Measurements from ENCODE around the gene TPP1.

DNA sequence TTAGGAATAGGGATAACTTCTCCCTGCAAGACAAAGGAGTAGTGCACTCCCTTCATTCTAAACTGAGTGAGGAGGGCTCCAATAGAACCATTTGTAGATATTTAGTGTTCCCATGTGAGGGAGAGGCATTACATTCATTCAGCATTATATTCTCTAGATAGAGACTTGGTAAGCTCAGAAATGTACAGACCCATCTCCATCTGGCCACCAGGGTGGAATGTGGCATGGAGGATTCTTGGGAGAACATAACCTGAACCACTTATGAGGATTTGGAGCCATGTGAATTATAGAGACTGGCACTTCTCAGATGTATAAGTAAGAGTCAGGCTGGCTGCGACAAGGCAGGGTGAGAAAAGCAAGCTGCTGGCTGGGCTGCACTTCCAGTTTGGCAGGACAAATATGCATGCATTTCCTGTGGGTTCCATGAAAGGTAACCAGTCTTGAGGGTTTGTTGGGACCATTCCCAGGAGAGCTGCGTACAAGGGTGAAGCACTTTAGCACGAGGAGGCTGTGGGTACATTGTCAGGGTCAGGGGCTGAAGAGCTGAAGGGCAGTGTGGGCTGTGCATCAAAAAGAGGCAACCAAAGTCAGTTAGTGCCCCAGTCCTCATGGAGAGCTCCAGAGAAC, 25.0 kb downstream of the TPP1 start:
- TF ChIP-seq, protein P1, sequence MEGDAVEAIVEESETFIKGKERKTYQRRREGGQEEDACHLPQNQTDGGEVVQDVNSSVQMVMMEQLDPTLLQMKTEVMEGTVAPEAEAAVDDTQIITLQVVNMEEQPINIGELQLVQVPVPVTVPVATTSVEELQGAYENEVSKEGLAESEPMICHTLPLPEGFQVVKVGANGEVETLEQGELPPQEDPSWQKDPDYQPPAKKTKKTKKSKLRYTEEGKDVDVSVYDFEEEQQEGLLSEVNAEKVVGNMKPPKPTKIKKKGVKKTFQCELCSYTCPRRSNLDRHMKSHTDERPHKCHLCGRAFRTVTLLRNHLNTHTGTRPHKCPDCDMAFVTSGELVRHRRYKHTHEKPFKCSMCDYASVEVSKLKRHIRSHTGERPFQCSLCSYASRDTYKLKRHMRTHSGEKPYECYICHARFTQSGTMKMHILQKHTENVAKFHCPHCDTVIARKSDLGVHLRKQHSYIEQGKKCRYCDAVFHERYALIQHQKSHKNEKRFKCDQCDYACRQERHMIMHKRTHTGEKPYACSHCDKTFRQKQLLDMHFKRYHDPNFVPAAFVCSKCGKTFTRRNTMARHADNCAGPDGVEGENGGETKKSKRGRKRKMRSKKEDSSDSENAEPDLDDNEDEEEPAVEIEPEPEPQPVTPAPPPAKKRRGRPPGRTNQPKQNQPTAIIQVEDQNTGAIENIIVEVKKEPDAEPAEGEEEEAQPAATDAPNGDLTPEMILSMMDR (IDR thresholded peaks at IDR 0.05; ENCODE audit: low read depth, low read length, missing input control): no peak
- TF ChIP-seq, protein P2, sequence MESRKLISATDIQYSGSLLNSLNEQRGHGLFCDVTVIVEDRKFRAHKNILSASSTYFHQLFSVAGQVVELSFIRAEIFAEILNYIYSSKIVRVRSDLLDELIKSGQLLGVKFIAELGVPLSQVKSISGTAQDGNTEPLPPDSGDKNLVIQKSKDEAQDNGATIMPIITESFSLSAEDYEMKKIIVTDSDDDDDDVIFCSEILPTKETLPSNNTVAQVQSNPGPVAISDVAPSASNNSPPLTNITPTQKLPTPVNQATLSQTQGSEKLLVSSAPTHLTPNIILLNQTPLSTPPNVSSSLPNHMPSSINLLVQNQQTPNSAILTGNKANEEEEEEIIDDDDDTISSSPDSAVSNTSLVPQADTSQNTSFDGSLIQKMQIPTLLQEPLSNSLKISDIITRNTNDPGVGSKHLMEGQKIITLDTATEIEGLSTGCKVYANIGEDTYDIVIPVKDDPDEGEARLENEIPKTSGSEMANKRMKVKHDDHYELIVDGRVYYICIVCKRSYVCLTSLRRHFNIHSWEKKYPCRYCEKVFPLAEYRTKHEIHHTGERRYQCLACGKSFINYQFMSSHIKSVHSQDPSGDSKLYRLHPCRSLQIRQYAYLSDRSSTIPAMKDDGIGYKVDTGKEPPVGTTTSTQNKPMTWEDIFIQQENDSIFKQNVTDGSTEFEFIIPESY (IDR thresholded peaks at IDR 0.05): no peak
- TF ChIP-seq, protein P3, sequence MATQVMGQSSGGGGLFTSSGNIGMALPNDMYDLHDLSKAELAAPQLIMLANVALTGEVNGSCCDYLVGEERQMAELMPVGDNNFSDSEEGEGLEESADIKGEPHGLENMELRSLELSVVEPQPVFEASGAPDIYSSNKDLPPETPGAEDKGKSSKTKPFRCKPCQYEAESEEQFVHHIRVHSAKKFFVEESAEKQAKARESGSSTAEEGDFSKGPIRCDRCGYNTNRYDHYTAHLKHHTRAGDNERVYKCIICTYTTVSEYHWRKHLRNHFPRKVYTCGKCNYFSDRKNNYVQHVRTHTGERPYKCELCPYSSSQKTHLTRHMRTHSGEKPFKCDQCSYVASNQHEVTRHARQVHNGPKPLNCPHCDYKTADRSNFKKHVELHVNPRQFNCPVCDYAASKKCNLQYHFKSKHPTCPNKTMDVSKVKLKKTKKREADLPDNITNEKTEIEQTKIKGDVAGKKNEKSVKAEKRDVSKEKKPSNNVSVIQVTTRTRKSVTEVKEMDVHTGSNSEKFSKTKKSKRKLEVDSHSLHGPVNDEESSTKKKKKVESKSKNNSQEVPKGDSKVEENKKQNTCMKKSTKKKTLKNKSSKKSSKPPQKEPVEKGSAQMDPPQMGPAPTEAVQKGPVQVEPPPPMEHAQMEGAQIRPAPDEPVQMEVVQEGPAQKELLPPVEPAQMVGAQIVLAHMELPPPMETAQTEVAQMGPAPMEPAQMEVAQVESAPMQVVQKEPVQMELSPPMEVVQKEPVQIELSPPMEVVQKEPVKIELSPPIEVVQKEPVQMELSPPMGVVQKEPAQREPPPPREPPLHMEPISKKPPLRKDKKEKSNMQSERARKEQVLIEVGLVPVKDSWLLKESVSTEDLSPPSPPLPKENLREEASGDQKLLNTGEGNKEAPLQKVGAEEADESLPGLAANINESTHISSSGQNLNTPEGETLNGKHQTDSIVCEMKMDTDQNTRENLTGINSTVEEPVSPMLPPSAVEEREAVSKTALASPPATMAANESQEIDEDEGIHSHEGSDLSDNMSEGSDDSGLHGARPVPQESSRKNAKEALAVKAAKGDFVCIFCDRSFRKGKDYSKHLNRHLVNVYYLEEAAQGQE (IDR thresholded peaks at IDR 0.05): no peak
- TF ChIP-seq SP1 (IDR thresholded peaks at IDR 0.05) (no peak), GABPA (IDR thresholded peaks at IDR 0.05 in 1 of 2, conservative IDR thresholded peaks at IDR 0.05 in 1 of 2) (no peak), TAF1 (conservative IDR thresholded peaks at IDR 0.05) (no peak), FOXA1 (IDR thresholded peaks at IDR 0.05) (no peak), JUND (IDR thresholded peaks at IDR 0.05) (no peak), YY1 (IDR thresholded peaks at IDR 0.05) (no peak), RAD21 (IDR thresholded peaks at IDR 0.05) (no peak), EGR1 (IDR thresholded peaks at IDR 0.05; ENCODE audit: low read depth in 2 of 2) (no peak), HNF4A (conservative IDR thresholded peaks at IDR 0.05) (no peak), MAX (IDR thresholded peaks at IDR 0.05) (no peak)
- TF ChIP-seq, protein P4, sequence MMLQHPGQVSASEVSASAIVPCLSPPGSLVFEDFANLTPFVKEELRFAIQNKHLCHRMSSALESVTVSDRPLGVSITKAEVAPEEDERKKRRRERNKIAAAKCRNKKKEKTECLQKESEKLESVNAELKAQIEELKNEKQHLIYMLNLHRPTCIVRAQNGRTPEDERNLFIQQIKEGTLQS (IDR thresholded peaks at IDR 0.05): no peak

Measured in liver (tissue), 3 donors.